PC-9 (cell line): ENCODE results near the gene ATAD3B. TPM values are rescaled to one million over a fixed set of nuclear protein-coding genes. Genes with fewer than 3 reads are reported as not detected.

Experiments used
- BruUV-seq: library from RNA; stranded (reverse); fragments of 400-500 nt; replicated peaks from 2 replicates; lab custom pipeline; 2021; lab: Mats Ljungman, UMichigan
- CTCF ChIA-PET: fragments of 300-600 bp; sonication (Branson Sonifier 250); formaldehyde crosslinking; loops from one replicate; lab custom pipeline; 2022; ENCODE audit warnings: antibody characterized with exemption; lab: Charles Lee
- POLR2A ChIA-PET: fragments of 300-600 bp; sonication (Branson Sonifier 250); formaldehyde crosslinking; loops from one replicate; lab custom pipeline; 2022; ENCODE audit warnings: antibody characterized with exemption; ENCODE audit not compliant: unreplicated experiment; lab: Charles Lee
- DNase-seq, 2 experiments: peaks; one replicate each; pipeline versions ENCODE4 v3.0.0 to v3.0.0-alpha.2; 2015 to 2022; ENCODE audit warnings: mixed read lengths in 1 of 2
- H2AFZ ChIP-seq: fragments of 200-600 bp; sonication (generic); 2 replicates; pipeline ENCODE4 v1.8.1; 2017; ENCODE audit warnings: antibody characterized with exemption
- H3F3A ChIP-seq: fragments of 200-600 bp; sonication (generic); 2 replicates; pipeline ENCODE4 v1.8.1; 2017; ENCODE audit warnings: antibody characterized with exemption, mild to moderate bottlenecking, low read depth; ENCODE audit not compliant: insufficient read depth
- H3K27ac ChIP-seq: fragments of 200-600 bp; sonication (generic); 2 replicates; pipeline ENCODE4 v1.6.1; 2016; ENCODE audit warnings: mixed run types
- H3K27me3 ChIP-seq: fragments of 200-600 bp; sonication (generic); 2 replicates; pipeline ENCODE4 v1.6.1; 2016; ENCODE audit warnings: low read depth, mixed run types; ENCODE audit not compliant: insufficient read depth
- H3K36me3 ChIP-seq: fragments of 200-600 bp; sonication (generic); 2 replicates; pipeline ENCODE4 v1.6.1; 2016; ENCODE audit warnings: low read depth, mixed run types
- H3K4me1 ChIP-seq: fragments of 200-600 bp; sonication (generic); replicated peaks from 2 replicates; pipeline ENCODE4 v1.6.1; 2016; ENCODE audit warnings: mixed run types; ENCODE audit not compliant: insufficient read depth
- H3K4me2 ChIP-seq: fragments of 200-600 bp; sonication (generic); 2 replicates; pipeline ENCODE4 v1.6.1; 2017; ENCODE audit warnings: mixed run types
- H3K4me3 ChIP-seq: fragments of 200-600 bp; sonication (generic); 2 replicates; pipeline ENCODE4 v1.6.1; 2016; ENCODE audit warnings: mixed run types
- H3K79me2 ChIP-seq: fragments of 200-600 bp; sonication (generic); 2 replicates; pipeline ENCODE4 v1.6.1; 2017; ENCODE audit warnings: low read depth, mixed run types
- H3K9me2 ChIP-seq: fragments of 200-600 bp; sonication (generic); 2 replicates; pipeline ENCODE4 v1.8.1; 2017; ENCODE audit warnings: mild to moderate bottlenecking; ENCODE audit not compliant: insufficient read depth
- H3K9me3 ChIP-seq: fragments of 200-600 bp; sonication (generic); 2 replicates; pipeline ENCODE4 v1.8.1; 2016; ENCODE audit warnings: low read depth; ENCODE audit not compliant: insufficient read depth
- H4K20me1 ChIP-seq: fragments of 200-600 bp; sonication (generic); 2 replicates; pipeline ENCODE4 v1.8.1; 2017; ENCODE audit not compliant: insufficient read depth
- CTCF ChIP-seq: fragments of 200-600 bp; sonication (generic); conservative IDR thresholded peaks from 2 replicates; pipeline ENCODE4 v1.6.1; 2017; ENCODE audit warnings: mixed run types, antibody characterized with exemption, mild to moderate bottlenecking, moderate library complexity
- EZH2 ChIP-seq: fragments of 200-600 bp; sonication (generic); IDR thresholded peaks from 2 replicates; pipeline ENCODE4 v1.8.0; 2017; ENCODE audit warnings: antibody characterized with exemption, low read depth
- intact Hi-C: fragments of 100-400 bp; cut with micrococcal nuclease; formaldehyde crosslinking; loops from one replicate; pipeline ENCODE4 v1.10.0; 2022; ENCODE audit not compliant: unreplicated experiment
- total RNA-seq: library from RNA; stranded (reverse); gene quantifications from 2 replicates; pipeline ENCODE4 v1.2.3, GENCODE V29; 2021

Gene ATAD3B
- total RNA-seq, 1 experiment from 2014 or later: 32.8 TPM

GRCh38 chr1:1539310-1540089 lies 67.9 kb downstream of the ATAD3B start:
- Histone ChIP-seq H3K9me3 (no peaks in the 10 kb centered on the region), H3K4me1 (no peaks in the 10 kb centered on the region), H3K4me2 (no peak overlapping the region), H4K20me1 (peaks cover 20% of the 10 kb centered on the region; the same call in 1 of the 2 replicates), H3K9me2 (no peaks in the 10 kb centered on the region), H3K27ac (no peak overlapping the region), H3K4me3 (no peak overlapping the region), H3F3A (peaks cover 26% of the 10 kb centered on the region), H3K27me3 (no peaks in the 10 kb centered on the region), H2AFZ (no peak overlapping the region), H3K79me2 (no peaks in the 10 kb centered on the region), H3K36me3 (0 out of 2 replicates have a peak, but pooled peaks cover 3% of the 10 kb centered on the region)
- DNase-seq: no peak
- ChIA-PET POLR2A (no interaction called here), CTCF (no interaction called here)
- TF ChIP-seq CTCF (no peak), EZH2 (no peak)
- intact Hi-C loops: no loop called here
- BruUV-seq: no TSS peak

GRCh38 chr1:1540090-1540817 lies 68.7 kb downstream of the ATAD3B start, which contains the start of gene TMEM240:
TMEM240 (minus strand) TSS chr1:1540624; CDS start chr1:1540346, 278 bp downstream.
- Histone ChIP-seq H3K27ac (no peak within 1 kb of the TSS), H3F3A (peaks cover 33% of the 10 kb centered on the region), H3K4me3 (no peak within 1 kb of the TSS), H3K9me3 (no peaks in the 10 kb centered on the region), H3K9me2 (no peaks in the 10 kb centered on the region), H3K27me3 (no peaks in the 10 kb centered on the region), H3K4me2 (no peak within 1 kb of the TSS), H3K36me3 (0 out of 2 replicates have a peak, but pooled peaks cover 3% of the 10 kb centered on the region), H3K4me1 (no peaks in the 10 kb centered on the region), H4K20me1 (peaks cover 20% of the 10 kb centered on the region; the same call in 1 of the 2 replicates), H3K79me2 (no peaks in the 10 kb centered on the region), H2AFZ (no peak within 1 kb of the TSS)
- ChIA-PET POLR2A (no interaction called here), CTCF (no interaction called here)
- DNase-seq: no peak
- no peak for TF ChIP-seq CTCF
- TF ChIP-seq EZH2: no peak
- BruUV-seq: no TSS peak
- intact Hi-C loops: no loop called here

GRCh38 chr1:1540818-1541628 lies 69.5 kb downstream of the ATAD3B start:
- POLR2A ChIA-PET: no interaction called here
- H2AFZ ChIP-seq: no peak overlapping the region

More at GRCh38 chr1:1540818-1541628, 69.5 kb downstream of the ATAD3B start:
- intact Hi-C loops: no loop called here
- H3K36me3 ChIP-seq: 0 out of 2 replicates have a peak, but pooled peaks cover 3% of the 10 kb centered on the region
- no peak for DNase-seq
- H3F3A ChIP-seq: peaks cover 39% of the 10 kb centered on the region
- peaks cover 24% of the 10 kb centered on the region; the same call in 1 of the 2 replicates for H4K20me1 ChIP-seq
- no peaks in the 10 kb centered on the region for H3K9me3 ChIP-seq
- no peaks in the 10 kb centered on the region for H3K9me2 ChIP-seq
- H3K4me3 ChIP-seq: no peak overlapping the region
- no TSS peak for BruUV-seq
- no peak for TF ChIP-seq CTCF
- TF ChIP-seq EZH2: no peak
- CTCF ChIA-PET: no interaction called here
- no peaks in the 10 kb centered on the region for H3K4me1 ChIP-seq
- no peak overlapping the region for H3K27ac ChIP-seq
- no peaks in the 10 kb centered on the region for H3K27me3 ChIP-seq
- H3K79me2 ChIP-seq: no peaks in the 10 kb centered on the region
- H3K4me2 ChIP-seq: no peak overlapping the region
